ENCODE data around the gene CYP17A1.
"Not testable (repeated sequence)": the region's sequence is repeated elsewhere in the genome, so short reads cannot be mapped to it uniquely, and the experiment has no call there.

DNA sequence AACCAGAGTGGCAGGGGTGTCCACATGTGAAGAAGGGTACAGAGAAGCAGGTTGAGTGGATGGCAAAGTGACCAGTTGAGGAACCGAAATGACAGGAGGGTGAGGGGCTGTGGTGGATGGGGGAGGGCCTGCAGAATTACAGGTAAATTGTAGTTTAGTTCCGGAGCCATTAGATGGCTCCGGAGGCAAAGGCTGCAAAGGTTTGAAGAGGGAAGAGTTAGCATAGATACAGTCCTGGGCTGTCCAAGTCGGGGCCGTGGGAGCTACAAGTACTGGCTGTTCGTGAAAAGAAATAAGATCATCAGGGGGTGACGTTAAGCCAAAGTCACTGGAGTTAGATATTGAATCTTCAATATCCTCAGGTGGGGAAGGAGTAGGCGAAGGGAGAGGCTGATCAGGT, 5.9 kb upstream of the CYP17A1 start:
- TF ChIP-seq NFE2L2 (conservative IDR thresholded peaks at IDR 0.05; ENCODE audit: low read length); ZNF302 (CRISPR knock-in tag; IDR thresholded peaks at IDR 0.05); RCOR1 (IDR thresholded peaks at IDR 0.05; ENCODE audit: low read depth, low read length); MYC (IDR thresholded peaks at IDR 0.05; ENCODE audit: borderline replicate concordance, low read length); SREBF2 (IDR thresholded peaks at IDR 0.05); EP300 (IDR thresholded peaks at IDR 0.05); POLR2A (IDR thresholded peaks at IDR 0.05; ENCODE audit: low read length): not testable (repeated sequence)
- TF ChIP-seq, protein P1, sequence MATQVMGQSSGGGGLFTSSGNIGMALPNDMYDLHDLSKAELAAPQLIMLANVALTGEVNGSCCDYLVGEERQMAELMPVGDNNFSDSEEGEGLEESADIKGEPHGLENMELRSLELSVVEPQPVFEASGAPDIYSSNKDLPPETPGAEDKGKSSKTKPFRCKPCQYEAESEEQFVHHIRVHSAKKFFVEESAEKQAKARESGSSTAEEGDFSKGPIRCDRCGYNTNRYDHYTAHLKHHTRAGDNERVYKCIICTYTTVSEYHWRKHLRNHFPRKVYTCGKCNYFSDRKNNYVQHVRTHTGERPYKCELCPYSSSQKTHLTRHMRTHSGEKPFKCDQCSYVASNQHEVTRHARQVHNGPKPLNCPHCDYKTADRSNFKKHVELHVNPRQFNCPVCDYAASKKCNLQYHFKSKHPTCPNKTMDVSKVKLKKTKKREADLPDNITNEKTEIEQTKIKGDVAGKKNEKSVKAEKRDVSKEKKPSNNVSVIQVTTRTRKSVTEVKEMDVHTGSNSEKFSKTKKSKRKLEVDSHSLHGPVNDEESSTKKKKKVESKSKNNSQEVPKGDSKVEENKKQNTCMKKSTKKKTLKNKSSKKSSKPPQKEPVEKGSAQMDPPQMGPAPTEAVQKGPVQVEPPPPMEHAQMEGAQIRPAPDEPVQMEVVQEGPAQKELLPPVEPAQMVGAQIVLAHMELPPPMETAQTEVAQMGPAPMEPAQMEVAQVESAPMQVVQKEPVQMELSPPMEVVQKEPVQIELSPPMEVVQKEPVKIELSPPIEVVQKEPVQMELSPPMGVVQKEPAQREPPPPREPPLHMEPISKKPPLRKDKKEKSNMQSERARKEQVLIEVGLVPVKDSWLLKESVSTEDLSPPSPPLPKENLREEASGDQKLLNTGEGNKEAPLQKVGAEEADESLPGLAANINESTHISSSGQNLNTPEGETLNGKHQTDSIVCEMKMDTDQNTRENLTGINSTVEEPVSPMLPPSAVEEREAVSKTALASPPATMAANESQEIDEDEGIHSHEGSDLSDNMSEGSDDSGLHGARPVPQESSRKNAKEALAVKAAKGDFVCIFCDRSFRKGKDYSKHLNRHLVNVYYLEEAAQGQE (IDR thresholded peaks at IDR 0.05) = not testable (repeated sequence)
- TF ChIP-seq, protein P2, sequence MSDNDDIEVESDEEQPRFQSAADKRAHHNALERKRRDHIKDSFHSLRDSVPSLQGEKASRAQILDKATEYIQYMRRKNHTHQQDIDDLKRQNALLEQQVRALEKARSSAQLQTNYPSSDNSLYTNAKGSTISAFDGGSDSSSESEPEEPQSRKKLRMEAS (IDR thresholded peaks at IDR 0.05) = not testable (repeated sequence)
- TF ChIP-seq, protein P3, sequence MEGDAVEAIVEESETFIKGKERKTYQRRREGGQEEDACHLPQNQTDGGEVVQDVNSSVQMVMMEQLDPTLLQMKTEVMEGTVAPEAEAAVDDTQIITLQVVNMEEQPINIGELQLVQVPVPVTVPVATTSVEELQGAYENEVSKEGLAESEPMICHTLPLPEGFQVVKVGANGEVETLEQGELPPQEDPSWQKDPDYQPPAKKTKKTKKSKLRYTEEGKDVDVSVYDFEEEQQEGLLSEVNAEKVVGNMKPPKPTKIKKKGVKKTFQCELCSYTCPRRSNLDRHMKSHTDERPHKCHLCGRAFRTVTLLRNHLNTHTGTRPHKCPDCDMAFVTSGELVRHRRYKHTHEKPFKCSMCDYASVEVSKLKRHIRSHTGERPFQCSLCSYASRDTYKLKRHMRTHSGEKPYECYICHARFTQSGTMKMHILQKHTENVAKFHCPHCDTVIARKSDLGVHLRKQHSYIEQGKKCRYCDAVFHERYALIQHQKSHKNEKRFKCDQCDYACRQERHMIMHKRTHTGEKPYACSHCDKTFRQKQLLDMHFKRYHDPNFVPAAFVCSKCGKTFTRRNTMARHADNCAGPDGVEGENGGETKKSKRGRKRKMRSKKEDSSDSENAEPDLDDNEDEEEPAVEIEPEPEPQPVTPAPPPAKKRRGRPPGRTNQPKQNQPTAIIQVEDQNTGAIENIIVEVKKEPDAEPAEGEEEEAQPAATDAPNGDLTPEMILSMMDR (IDR thresholded peaks at IDR 0.05) = peak; percentile 23; the same call in 1 of the 3 replicates
